ENCODE results near the gene ARHGAP4.

ARHGAP4 gene

GRCh38 chrX:153863251-153863991, 62.6 kb downstream of the ARHGAP4 start:
- no peak for DNase-seq

GRCh38 chrX:153862369-153863250, 63.5 kb downstream of the ARHGAP4 start:
- DNase-seq, result no peak

- DNase-seq, result no peak
Measured at GRCh38 chrX:153861733-153862310, 64.2 kb downstream of the ARHGAP4 start.

GRCh38 chrX:153861151-153861550, 64.9 kb downstream of the ARHGAP4 start:
- DNase-seq, result no peak
